ENCODE results near the gene MEIOC. TPM values are rescaled to one million over a fixed set of nuclear protein-coding genes. Genes with fewer than 3 reads are reported as not detected.

Gene MEIOC
- total RNA-seq, 1 donor from 2014 or later = 0.32 TPM

DNA sequence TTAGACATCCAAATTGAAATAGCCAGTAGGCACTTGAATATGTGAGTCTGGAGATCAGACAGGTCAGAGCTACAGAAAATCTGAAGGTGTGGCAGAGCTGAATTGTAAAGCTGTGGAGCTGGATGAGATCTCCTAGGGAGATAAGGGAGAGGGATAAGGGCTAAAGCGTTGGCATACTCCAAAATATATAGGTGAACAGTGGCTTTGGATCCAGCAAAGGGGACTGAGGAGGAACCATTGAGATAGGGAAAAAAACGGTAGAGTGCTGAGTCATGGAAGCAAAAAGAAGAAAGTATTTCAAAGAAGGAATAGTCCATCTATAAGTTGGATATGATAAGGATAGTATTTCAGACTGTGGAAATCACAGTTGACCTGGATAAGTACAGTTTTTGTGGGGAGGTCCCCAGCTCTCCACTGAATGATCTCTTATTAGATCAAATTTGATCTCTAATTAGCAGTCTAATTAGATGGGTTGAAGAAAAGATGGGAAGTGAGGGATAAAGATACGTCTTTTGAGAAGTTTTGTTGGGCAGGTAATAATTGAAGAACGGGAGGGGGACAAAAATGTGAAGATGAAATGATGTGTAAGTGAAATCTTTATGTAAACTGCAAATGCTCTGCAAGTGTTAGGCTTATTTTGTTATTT, 51.6 kb downstream of the MEIOC start:
- DNase-seq (ENCODE audit: low spot score) = no peak
- H3K36me3 Mint-ChIP-seq (ENCODE audit: low read depth) = no peaks in the 10 kb centered on the region
- no peak overlapping the region for H3K4me3 Mint-ChIP-seq (ENCODE audit: unreplicated experiment)
- no peaks in the 10 kb centered on the region for H3K27me3 Mint-ChIP-seq (ENCODE audit: low read depth)
- TF ChIP-seq, protein P1, sequence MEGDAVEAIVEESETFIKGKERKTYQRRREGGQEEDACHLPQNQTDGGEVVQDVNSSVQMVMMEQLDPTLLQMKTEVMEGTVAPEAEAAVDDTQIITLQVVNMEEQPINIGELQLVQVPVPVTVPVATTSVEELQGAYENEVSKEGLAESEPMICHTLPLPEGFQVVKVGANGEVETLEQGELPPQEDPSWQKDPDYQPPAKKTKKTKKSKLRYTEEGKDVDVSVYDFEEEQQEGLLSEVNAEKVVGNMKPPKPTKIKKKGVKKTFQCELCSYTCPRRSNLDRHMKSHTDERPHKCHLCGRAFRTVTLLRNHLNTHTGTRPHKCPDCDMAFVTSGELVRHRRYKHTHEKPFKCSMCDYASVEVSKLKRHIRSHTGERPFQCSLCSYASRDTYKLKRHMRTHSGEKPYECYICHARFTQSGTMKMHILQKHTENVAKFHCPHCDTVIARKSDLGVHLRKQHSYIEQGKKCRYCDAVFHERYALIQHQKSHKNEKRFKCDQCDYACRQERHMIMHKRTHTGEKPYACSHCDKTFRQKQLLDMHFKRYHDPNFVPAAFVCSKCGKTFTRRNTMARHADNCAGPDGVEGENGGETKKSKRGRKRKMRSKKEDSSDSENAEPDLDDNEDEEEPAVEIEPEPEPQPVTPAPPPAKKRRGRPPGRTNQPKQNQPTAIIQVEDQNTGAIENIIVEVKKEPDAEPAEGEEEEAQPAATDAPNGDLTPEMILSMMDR (IDR thresholded peaks at IDR 0.05) = no peak
- H3K4me1 Mint-ChIP-seq (ENCODE audit: low read depth) = peaks cover 4% of the 10 kb centered on the region
- H3K27ac Mint-ChIP-seq (ENCODE audit: unreplicated experiment) = no peak overlapping the region
- no peaks in the 10 kb centered on the region for H3K9me3 Mint-ChIP-seq (ENCODE audit: low read depth)

- Mint-ChIP-seq H3K4me1 (ENCODE audit: low read depth) (peaks cover 4% of the 10 kb centered on the region), H3K27me3 (ENCODE audit: low read depth) (no peaks in the 10 kb centered on the region), H3K27ac (ENCODE audit: unreplicated experiment) (no peak within 1 kb of the TSS), H3K9me3 (ENCODE audit: low read depth) (no peaks in the 10 kb centered on the region), H3K4me3 (ENCODE audit: unreplicated experiment) (no peak within 1 kb of the TSS), H3K36me3 (ENCODE audit: low read depth) (no peaks in the 10 kb centered on the region)
- no peak for DNase-seq (ENCODE audit: low spot score)
- TF ChIP-seq, protein P1 (IDR thresholded peaks at IDR 0.05) = no peak
Measured at GRCh38 chr17:44708401-44709263, 52.4 kb downstream of the MEIOC start, which contains the start of gene DBF4B. TSS of gene DBF4B (plus strand) at chr17:44708665. CDS start at chr17:44708821, 156 bp downstream.

DNA sequence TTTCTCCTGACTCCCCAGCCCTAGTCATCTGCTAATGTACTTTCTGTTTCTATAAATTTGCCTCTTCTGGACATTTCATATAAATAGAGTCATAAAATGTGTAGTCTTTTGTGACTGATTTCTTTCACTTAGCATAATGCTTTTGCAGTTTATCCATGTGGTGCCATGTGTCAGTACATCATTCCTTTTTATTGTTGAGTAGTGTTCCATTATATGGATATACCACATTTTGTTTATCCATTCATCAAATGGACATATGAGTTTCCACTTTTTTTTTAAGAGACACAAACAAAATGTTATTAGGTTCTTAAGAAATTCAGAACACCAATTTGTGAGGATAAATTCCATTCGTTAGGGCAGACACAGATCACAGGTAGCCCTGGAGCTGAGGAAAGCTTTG, 63.2 kb downstream of the MEIOC start:
- TF ChIP-seq, protein P1 (IDR thresholded peaks at IDR 0.05) = no peak
- no peaks in the 10 kb centered on the region for H3K36me3 Mint-ChIP-seq (ENCODE audit: low read depth)
- no peak overlapping the region for H3K27ac Mint-ChIP-seq (ENCODE audit: unreplicated experiment)
- no peak overlapping the region for H3K4me3 Mint-ChIP-seq (ENCODE audit: unreplicated experiment)
- no peak for DNase-seq (ENCODE audit: low spot score)
- no peaks in the 10 kb centered on the region for H3K4me1 Mint-ChIP-seq (ENCODE audit: low read depth)
- H3K9me3 Mint-ChIP-seq (ENCODE audit: low read depth) = peaks cover 4% of the 10 kb centered on the region
- no peaks in the 10 kb centered on the region for H3K27me3 Mint-ChIP-seq (ENCODE audit: low read depth)

DNA sequence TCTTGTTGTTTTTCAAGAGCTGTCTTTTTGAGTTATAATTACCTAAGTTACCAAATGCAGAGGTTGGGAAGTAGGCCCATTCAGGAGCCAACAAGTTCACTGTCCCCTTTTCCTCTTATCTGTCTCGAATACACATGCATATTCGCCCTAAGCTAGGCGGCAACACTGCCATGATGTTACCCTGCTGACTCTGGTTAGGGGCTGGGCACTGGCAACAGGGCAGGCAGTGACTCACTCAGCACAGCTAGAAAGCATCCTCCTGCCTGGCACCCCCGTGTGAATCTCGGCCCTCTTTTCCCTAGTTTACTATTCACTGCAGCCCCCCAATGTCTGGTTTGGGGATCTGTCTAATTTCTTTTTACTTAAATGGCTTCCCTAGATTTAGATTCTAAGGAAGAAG, 66.0 kb downstream of the MEIOC start:
- Mint-ChIP-seq H3K36me3 (ENCODE audit: low read depth) (no peaks in the 10 kb centered on the region), H3K27ac (ENCODE audit: unreplicated experiment) (no peak overlapping the region), H3K9me3 (ENCODE audit: low read depth) (peaks cover 4% of the 10 kb centered on the region), H3K27me3 (ENCODE audit: low read depth) (no peaks in the 10 kb centered on the region), H3K4me3 (ENCODE audit: unreplicated experiment) (no peak overlapping the region), H3K4me1 (ENCODE audit: low read depth) (no peaks in the 10 kb centered on the region)
- TF ChIP-seq, protein P1 (IDR thresholded peaks at IDR 0.05) = no peak
- DNase-seq (ENCODE audit: low spot score) = no peak

Other genes with a start within 250 kb of the MEIOC start
- 31.1 to 47.0 TPM (median 35.5 TPM) in 3 replicates for gene GPATCH8, start 153.1 kb upstream of the MEIOC start, total RNA-seq
- 103 to 127 TPM (median 108 TPM) in 3 replicates for gene FZD2, start 99.0 kb upstream of the MEIOC start, total RNA-seq
- 13.5 to 24.1 TPM (median 15.9 TPM) in 3 replicates for gene CCDC43, start 33.3 kb downstream of the MEIOC start, total RNA-seq
- 4.8 to 7.2 TPM (median 5.5 TPM) in 3 replicates for gene DBF4B, start 52.2 kb downstream of the MEIOC start, total RNA-seq
- gene ADAM11, start 102.5 kb downstream of the MEIOC start, total RNA-seq = 0.44 to 0.49 TPM (median 0.47 TPM) in 3 replicates
- 26.8 to 50.5 TPM (median 46.4 TPM) in 3 replicates for gene GJC1, start 173.8 kb downstream of the MEIOC start, total RNA-seq
- 0.82 to 0.97 TPM in 2 of 3 replicates, not detected in the other for gene HIGD1B, start 191.4 kb downstream of the MEIOC start, total RNA-seq
- 71.9 to 99.2 TPM (median 75.9 TPM) in 3 replicates for gene EFTUD2, start 243.0 kb downstream of the MEIOC start, total RNA-seq